Stimulated activated effector memory CD8-positive, alpha-beta T cell treated with anti-CD3 and anti-CD28 coated beads, Interleukin-12 subunit alpha, Interleukin-12 subunit beta, amount 100 ng/mL, for 72 hours (primary cell): ENCODE data around the gene PRORP.

Experiments used
- ATAC-seq: fragments of 150-1000 bp; cut with Tn5 transposase; 2 replicates; pipeline ENCODE4 v1.10.0; 2021
- DNase-seq, 2 donors: peaks; one replicate each; pipeline ENCODE4 v3.0.0; 2021 to 2022; ENCODE audit warnings: low spot score in 2 of 2
- H3K27ac Mint-ChIP-seq: one replicate; pipeline ENCODE4 v1.8.0; 2022; ENCODE audit warnings: mild to moderate bottlenecking, mixed read lengths
- H3K36me3 Mint-ChIP-seq: one replicate; pipeline ENCODE4 v1.8.0; 2022; ENCODE audit warnings: mild to moderate bottlenecking, mixed read lengths
- H3K4me1 Mint-ChIP-seq: one replicate; pipeline ENCODE4 v1.8.0; 2022; ENCODE audit warnings: mixed read lengths
- H3K4me3 Mint-ChIP-seq: one replicate; pipeline ENCODE4 v1.8.0; 2022; ENCODE audit warnings: mild to moderate bottlenecking, mixed read lengths
- H3K9me3 Mint-ChIP-seq: one replicate; pipeline ENCODE4 v1.8.0; 2022; ENCODE audit warnings: mixed read lengths

Gene PRORP

DNA sequence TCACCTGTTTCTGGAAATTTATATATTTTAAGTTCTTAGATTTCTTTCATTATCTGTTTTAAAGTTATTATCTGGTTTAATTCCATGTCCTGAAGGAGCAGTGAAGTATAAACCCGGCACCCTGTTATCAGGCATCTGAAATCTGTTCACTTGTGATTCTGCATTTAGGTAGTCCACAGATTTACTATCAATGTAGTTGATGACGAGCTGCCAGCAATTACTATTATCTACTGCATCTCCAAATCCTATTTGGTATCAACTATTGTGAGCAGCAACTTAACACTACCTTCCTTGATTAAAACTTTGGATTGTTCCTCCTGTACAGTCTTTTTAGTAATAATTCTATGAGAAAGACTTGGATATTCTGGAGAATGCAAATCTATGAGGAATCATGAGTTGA is 36.1 kb downstream of the PRORP start:
- peak overlapping the region; percentile 12 for H3K27ac Mint-ChIP-seq
- DNase-seq (no peak), ATAC-seq (no peak)
- H3K4me1 Mint-ChIP-seq = peaks cover 61% of the 10 kb centered on the region
- peaks cover 15% of the 10 kb centered on the region for H3K36me3 Mint-ChIP-seq
- H3K4me3 Mint-ChIP-seq = no peak overlapping the region
- H3K9me3 Mint-ChIP-seq = no peaks in the 10 kb centered on the region

DNA sequence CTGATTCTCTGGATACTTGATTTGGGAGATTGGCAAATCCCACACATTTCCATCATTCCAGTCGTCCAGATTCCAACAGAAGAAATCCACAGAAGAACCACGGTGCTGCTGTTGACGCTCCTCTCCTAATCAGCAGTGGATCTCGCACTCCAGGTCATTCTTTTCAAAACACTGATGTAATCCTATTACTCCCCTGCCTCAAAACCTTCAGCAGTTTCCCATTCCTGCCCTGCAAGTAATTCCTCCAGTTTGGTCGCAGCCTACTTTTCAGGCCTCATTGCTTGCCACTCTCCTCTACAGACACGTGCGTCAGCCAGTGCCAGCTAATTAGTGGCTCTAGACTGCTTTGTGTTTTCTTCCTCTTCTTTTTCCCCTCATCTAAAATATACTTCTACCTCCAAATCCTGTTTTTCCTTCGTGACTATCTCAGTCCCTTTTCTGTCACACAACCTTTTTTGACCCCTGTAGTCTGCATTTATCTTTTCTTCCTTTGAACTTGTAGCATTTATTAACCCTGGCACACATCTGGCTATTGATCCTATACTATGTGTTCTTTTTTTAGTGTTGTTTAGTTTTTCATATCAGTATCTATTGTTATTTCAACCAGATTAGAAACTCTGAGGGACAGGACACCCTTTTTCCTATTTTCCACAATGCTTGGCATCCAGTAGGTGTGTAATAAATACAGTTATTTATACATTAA is 36.8 kb downstream of the PRORP start:
- ATAC-seq (no peak), DNase-seq (no peak)
- peaks cover 63% of the 10 kb centered on the region for H3K4me1 Mint-ChIP-seq
- peaks cover 15% of the 10 kb centered on the region for H3K36me3 Mint-ChIP-seq
- H3K4me3 Mint-ChIP-seq = no peak overlapping the region
- H3K9me3 Mint-ChIP-seq = no peaks in the 10 kb centered on the region
- H3K27ac Mint-ChIP-seq = peak overlapping the region; percentile 83

- Mint-ChIP-seq H3K27ac (peak overlapping the region; percentile 83), H3K36me3 (peaks cover 15% of the 10 kb centered on the region), H3K4me1 (peaks cover 58% of the 10 kb centered on the region), H3K9me3 (no peaks in the 10 kb centered on the region), H3K4me3 (peak overlapping the region; percentile 30)
- no peak for DNase-seq
- ATAC-seq = peak; percentile 92
These were observed 37.5 kb downstream of the PRORP start for GRCh38 chr14:35159742-35160409.

DNA sequence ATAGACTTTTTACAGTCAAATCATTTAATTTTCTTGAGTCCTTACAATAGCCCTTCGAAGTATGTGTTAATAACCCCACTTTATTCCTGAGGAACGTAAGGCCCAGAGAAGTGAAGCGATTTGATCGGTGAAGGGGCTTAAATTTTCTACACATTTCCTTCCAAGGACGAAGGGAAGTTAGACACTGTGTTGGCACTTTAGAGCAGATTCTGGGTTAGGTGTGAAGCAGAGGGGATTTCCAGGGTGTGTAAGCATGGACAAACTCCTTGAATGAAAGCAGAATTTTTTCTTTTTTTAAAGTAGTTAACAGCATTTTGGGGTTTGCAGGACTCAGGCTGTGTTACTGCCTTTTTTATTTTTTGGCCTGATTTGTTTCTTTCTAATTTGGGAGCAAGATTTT is 38.9 kb downstream of the PRORP start:
- ATAC-seq (peak; percentile 90), DNase-seq (peak; percentile 14 to 57)
- Mint-ChIP-seq H3K4me3 (peak overlapping the region; percentile 30), H3K36me3 (peaks cover 15% of the 10 kb centered on the region), H3K4me1 (peaks cover 58% of the 10 kb centered on the region), H3K27ac (peak overlapping the region; percentile 83), H3K9me3 (no peaks in the 10 kb centered on the region)

GRCh38 chr14:35163384-35163783 is 41.0 kb downstream of the PRORP start:
- Mint-ChIP-seq H3K4me1 (peaks cover 48% of the 10 kb centered on the region), H3K4me3 (no peak overlapping the region), H3K9me3 (no peaks in the 10 kb centered on the region), H3K27ac (no peak overlapping the region), H3K36me3 (peaks cover 15% of the 10 kb centered on the region)
- no peak for ATAC-seq
- DNase-seq = no peak

DNA sequence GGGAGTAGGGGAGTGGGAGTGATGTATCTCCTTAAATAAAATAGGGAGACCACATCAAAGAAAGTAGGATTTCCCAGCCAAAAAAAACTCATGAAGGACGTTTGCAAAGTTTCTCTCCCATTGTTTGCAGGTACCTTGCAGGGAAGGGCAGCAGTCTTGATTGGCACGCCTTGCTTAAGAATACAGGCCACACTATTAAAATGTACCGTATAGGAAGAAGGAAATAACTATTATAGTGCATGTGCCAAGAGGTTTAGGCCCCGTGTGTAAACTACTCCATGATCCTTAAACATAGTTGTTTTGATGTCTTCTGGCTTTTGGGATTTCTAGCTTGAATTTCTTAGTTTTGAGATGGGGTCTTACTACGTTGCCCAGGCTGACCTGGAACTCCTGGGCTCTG is 42.5 kb downstream of the PRORP start:
- DNase-seq (no peak), ATAC-seq (no peak)
- no peak overlapping the region for H3K4me3 Mint-ChIP-seq
- H3K4me1 Mint-ChIP-seq = peaks cover 46% of the 10 kb centered on the region
- H3K27ac Mint-ChIP-seq = no peak overlapping the region
- peaks cover 5% of the 10 kb centered on the region for H3K9me3 Mint-ChIP-seq
- peaks cover 11% of the 10 kb centered on the region for H3K36me3 Mint-ChIP-seq

DNA sequence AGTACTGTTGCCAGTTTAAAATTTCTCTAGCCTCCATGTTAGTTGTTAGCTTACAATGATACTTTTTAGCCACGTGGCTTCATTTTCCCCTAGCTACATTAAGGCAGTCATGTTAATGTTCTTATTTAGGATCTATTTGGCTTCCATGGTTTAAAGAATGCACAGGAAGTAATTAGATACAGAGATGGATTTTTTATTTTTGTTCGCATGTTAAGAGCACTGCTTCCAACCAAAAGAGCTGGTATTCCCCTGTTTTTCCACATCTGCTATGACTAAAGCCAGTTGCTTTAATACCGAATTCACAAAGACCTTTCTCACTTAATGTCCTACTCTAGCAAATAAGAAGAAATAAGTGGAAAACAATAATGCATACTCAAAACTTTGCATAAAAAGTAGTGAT is 45.1 kb downstream of the PRORP start:
- Mint-ChIP-seq H3K9me3 (peaks cover 5% of the 10 kb centered on the region), H3K36me3 (peaks cover 5% of the 10 kb centered on the region), H3K27ac (no peak overlapping the region), H3K4me3 (no peak overlapping the region), H3K4me1 (peaks cover 24% of the 10 kb centered on the region)
- no peak for ATAC-seq
- no peak for DNase-seq
